Calu3 (cell line): Measurements from ENCODE around the gene SFTA2. TPM values are rescaled to one million over a fixed set of nuclear protein-coding genes. Genes with fewer than 3 reads are reported as not detected.

Experiments
- BruUV-seq: library from RNA; stranded (reverse); fragments of 400-500 nt; replicated peaks from 2 replicates; lab custom pipeline; 2021; lab: Mats Ljungman, UMichigan
- CTCF ChIA-PET: fragments of 300-600 bp; sonication (Branson Sonifier 250); formaldehyde crosslinking; loops from one replicate; lab custom pipeline; 2022; ENCODE audit warnings: antibody characterized with exemption; lab: Charles Lee
- DNase-seq: peaks from one replicate; pipeline ENCODE4 v3.0.0; 2022
- H3K27ac Mint-ChIP-seq: one replicate; pipeline ENCODE4 v1.8.0; 2022; ENCODE audit warnings: mixed read lengths; ENCODE audit not compliant: unreplicated experiment
- H3K27me3 Mint-ChIP-seq: one replicate; pipeline ENCODE4 v1.8.0; 2022; ENCODE audit warnings: mixed read lengths; ENCODE audit not compliant: unreplicated experiment
- H3K36me3 Mint-ChIP-seq: one replicate; pipeline ENCODE4 v1.8.0; 2022; ENCODE audit warnings: mild to moderate bottlenecking, moderate library complexity, mixed read lengths; ENCODE audit not compliant: insufficient read depth, unreplicated experiment
- H3K4me1 Mint-ChIP-seq: one replicate; pipeline ENCODE4 v1.8.0; 2022; ENCODE audit warnings: mild to moderate bottlenecking, low read depth, mixed read lengths; ENCODE audit not compliant: unreplicated experiment
- H3K4me3 Mint-ChIP-seq: one replicate; pipeline ENCODE4 v1.8.0; 2022; ENCODE audit warnings: mild to moderate bottlenecking, low read depth, moderate library complexity, mixed read lengths; ENCODE audit not compliant: unreplicated experiment
- H3K9me3 Mint-ChIP-seq: one replicate; pipeline ENCODE4 v1.8.0; 2022; ENCODE audit warnings: low read depth, mixed read lengths; ENCODE audit not compliant: unreplicated experiment
- intact Hi-C: fragments of 100-400 bp; cut with micrococcal nuclease; formaldehyde crosslinking; loops from one replicate; pipeline ENCODE4 v1.10.0; 2022; ENCODE audit not compliant: unreplicated experiment
- total RNA-seq: library from RNA; stranded (reverse); gene quantifications from 2 replicates; pipeline ENCODE4 v1.2.3, GENCODE V29; 2022
- TF ChIP-seq, protein P1 (sequence below): fragments of 200-600 bp; IDR thresholded peaks from one replicate; pipeline ENCODE4 v1.8.0; 2022; ENCODE audit warnings: antibody characterized with exemption; ENCODE audit not compliant: unreplicated experiment

The SFTA2 gene
- total RNA-seq, 1 experiment from 2014 or later, result 184 TPM

DNA sequence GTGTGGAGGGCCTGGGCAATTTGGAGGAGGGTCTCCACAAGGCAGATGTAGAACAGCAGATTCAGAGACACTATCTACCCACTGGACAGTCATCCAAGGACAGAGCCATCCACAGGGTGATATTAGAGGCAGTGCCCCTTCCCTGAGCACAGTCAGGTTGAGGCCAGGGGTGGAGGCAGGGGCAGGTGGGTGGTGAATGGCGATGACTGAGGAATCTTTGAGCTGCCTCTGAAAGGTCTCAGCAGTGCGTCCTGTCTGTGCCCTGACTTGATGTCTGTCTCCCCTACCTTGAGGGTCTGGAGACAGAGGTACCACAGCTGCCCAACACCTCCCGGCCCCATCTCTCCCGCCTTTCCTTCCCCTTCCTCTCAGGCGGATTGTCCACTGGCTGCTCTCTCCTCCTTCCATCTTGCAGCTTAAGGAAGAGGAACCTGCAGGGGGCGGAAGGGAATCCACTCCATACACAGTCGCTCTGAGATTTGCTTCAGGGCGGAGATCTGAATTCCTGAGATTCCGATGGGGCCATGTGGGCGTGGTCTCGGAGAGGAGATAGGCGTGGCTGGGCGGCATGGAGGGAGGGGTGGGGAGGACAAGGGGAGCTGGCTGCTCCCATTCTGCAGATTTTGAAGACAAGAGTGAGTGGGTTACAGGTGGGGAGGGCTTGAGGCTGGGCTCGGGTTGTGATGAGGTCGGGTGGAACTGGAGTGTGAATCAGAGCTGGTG, 10.5 kb upstream of the SFTA2 start:
- CTCF ChIA-PET, result interaction anchor here (0.6 to 3.7 kb wide), 31 partner anchors 9 to 172 kb away, joined by 3 to 76 read pairs (median 5); partner anchors contain the start of genes GTF2H4, PSORS1C1, SFTA2 and VARS2
- H3K4me1 Mint-ChIP-seq, result peaks cover 38% of the 10 kb centered on the region
- no peaks in the 10 kb centered on the region for H3K9me3 Mint-ChIP-seq
- peak overlapping the region; percentile 45 for H3K27ac Mint-ChIP-seq
- H3K36me3 Mint-ChIP-seq, result no peaks in the 10 kb centered on the region
- TF ChIP-seq, protein P1, sequence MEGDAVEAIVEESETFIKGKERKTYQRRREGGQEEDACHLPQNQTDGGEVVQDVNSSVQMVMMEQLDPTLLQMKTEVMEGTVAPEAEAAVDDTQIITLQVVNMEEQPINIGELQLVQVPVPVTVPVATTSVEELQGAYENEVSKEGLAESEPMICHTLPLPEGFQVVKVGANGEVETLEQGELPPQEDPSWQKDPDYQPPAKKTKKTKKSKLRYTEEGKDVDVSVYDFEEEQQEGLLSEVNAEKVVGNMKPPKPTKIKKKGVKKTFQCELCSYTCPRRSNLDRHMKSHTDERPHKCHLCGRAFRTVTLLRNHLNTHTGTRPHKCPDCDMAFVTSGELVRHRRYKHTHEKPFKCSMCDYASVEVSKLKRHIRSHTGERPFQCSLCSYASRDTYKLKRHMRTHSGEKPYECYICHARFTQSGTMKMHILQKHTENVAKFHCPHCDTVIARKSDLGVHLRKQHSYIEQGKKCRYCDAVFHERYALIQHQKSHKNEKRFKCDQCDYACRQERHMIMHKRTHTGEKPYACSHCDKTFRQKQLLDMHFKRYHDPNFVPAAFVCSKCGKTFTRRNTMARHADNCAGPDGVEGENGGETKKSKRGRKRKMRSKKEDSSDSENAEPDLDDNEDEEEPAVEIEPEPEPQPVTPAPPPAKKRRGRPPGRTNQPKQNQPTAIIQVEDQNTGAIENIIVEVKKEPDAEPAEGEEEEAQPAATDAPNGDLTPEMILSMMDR, result peak; percentile 77
- intact Hi-C loops, result loop anchor here (1.0 to 2.0 kb wide), 2 partner anchors 98 to 128 kb away; no protein-coding TSS in a partner anchor
- peak; percentile 99 for DNase-seq
- H3K4me3 Mint-ChIP-seq, result peak overlapping the region; percentile 29
- no TSS peak for BruUV-seq
- peaks cover 10% of the 10 kb centered on the region for H3K27me3 Mint-ChIP-seq

DNA sequence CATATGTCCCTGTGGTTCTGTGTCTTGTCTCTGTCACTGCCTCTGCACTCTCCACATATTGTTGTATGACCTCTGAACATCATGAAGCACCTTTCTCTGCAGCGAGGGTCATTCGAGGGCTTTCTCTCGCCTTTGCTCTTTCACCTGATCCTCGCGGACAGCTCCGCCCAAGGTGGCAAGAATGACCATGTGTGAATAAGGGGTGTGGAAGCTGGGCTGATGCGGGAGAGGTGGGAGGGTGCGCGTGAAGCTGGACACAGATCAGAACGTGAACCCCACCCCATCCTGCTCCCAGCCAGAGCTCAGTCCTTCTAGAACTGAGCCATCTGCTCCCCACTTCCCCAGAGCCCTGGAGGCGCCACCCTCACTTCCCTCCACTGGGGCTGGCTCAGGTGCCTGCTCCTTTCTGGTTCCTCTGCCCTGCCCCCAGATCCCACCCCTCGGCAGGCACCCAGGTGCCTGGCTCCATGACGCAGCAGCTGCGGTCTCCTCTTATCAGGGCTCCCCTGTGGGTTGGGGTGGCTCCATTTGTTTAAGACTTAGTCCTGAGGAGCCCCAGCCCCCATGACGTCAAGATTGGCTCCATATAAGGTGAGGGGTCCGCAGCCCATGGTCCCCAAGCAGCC, 8.5 kb upstream of the SFTA2 start, which contains the start of gene MUCL3:
MUCL3 (plus strand) TSS at position 613 of the 626 bp plus-strand sequence. CDS start 27 bp downstream, outside the sequence.
- peaks cover 48% of the 10 kb centered on the region for H3K4me1 Mint-ChIP-seq
- no peaks in the 10 kb centered on the region for H3K9me3 Mint-ChIP-seq
- H3K27ac Mint-ChIP-seq, result no peak within 1 kb of the TSS
- TF ChIP-seq, protein P1, result peak; percentile 6
- DNase-seq, result no peak
- CTCF ChIA-PET, result interaction anchor here (0.5 to 3.7 kb wide), 7 partner anchors 13 to 153 kb away, joined by 3 to 76 read pairs (median 8); no protein-coding TSS in a partner anchor
- no peaks in the 10 kb centered on the region for H3K27me3 Mint-ChIP-seq
- no peak within 1 kb of the TSS for H3K4me3 Mint-ChIP-seq
- no peaks in the 10 kb centered on the region for H3K36me3 Mint-ChIP-seq
- BruUV-seq, result no TSS peak
- intact Hi-C loops, result no loop called here

- H3K27ac Mint-ChIP-seq, result no peak overlapping the region
- no peaks in the 10 kb centered on the region for H3K27me3 Mint-ChIP-seq
- peaks cover 5% of the 10 kb centered on the region for H3K36me3 Mint-ChIP-seq
- no peak for DNase-seq
- intact Hi-C loops, result loop anchor here (10.0 kb wide), 1 partner anchor 65 kb away; no protein-coding TSS in a partner anchor
- TF ChIP-seq, protein P1, result no peak
- no peak overlapping the region for H3K4me3 Mint-ChIP-seq
- H3K9me3 Mint-ChIP-seq, result no peaks in the 10 kb centered on the region
- BruUV-seq, result no TSS peak
- H3K4me1 Mint-ChIP-seq, result peaks cover 58% of the 10 kb centered on the region
- CTCF ChIA-PET, result no interaction called here
Observed at GRCh38 chr6:30939473-30939872, 7.5 kb upstream of the SFTA2 start.

DNA sequence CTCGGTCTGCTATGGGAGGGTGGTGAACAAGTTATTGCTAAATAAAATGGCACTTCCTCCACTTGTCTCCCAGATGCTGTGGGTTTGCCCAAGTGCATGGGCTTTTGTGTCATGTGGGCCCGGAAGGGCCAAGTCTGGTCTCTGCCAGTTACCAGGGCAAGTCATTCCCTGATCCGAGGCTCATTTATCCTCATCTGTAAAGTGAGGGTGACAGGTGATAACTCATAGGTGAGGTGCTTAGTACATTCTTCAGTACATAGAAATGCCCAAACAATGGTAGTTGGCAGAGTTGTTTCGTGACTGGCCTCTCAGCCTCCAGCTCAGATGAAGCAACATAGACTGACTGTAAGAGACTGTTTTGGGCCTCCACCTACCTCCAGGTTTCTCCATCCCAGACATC, 6.8 kb upstream of the SFTA2 start:
- intact Hi-C loops, result loop anchor here (10.0 kb wide), 1 partner anchor 66 kb away; no protein-coding TSS in a partner anchor
- DNase-seq, result no peak
- no TSS peak for BruUV-seq
- H3K9me3 Mint-ChIP-seq, result no peaks in the 10 kb centered on the region
- no peak overlapping the region for H3K27ac Mint-ChIP-seq
- TF ChIP-seq, protein P1, result no peak
- H3K36me3 Mint-ChIP-seq, result peaks cover 5% of the 10 kb centered on the region
- peaks cover 65% of the 10 kb centered on the region for H3K4me1 Mint-ChIP-seq
- no peak overlapping the region for H3K4me3 Mint-ChIP-seq
- no peaks in the 10 kb centered on the region for H3K27me3 Mint-ChIP-seq
- CTCF ChIA-PET, result interaction anchor here (1.0 to 1.4 kb wide), 3 partner anchors 9 to 132 kb away, joined by 3 to 4 read pairs (median 3); no protein-coding TSS in a partner anchor
